Transverse colon (tissue), 1 donor: Measurements from ENCODE around the gene KCNK15.

Experiments
- EP300 ChIP-seq: sonication (generic); formaldehyde crosslinking; IDR thresholded peaks from one replicate; pipeline ENCODE4 v1.6.1; 2017; ENCODE audit warnings: antibody characterized with exemption, low read depth
- POLR2A ChIP-seq: fragments of 450-650 bp; IDR thresholded peaks from one replicate; pipeline ENCODE4 v1.6.1; 2016; ENCODE audit warnings: antibody characterized with exemption, mild to moderate bottlenecking, moderate library complexity

DNA sequence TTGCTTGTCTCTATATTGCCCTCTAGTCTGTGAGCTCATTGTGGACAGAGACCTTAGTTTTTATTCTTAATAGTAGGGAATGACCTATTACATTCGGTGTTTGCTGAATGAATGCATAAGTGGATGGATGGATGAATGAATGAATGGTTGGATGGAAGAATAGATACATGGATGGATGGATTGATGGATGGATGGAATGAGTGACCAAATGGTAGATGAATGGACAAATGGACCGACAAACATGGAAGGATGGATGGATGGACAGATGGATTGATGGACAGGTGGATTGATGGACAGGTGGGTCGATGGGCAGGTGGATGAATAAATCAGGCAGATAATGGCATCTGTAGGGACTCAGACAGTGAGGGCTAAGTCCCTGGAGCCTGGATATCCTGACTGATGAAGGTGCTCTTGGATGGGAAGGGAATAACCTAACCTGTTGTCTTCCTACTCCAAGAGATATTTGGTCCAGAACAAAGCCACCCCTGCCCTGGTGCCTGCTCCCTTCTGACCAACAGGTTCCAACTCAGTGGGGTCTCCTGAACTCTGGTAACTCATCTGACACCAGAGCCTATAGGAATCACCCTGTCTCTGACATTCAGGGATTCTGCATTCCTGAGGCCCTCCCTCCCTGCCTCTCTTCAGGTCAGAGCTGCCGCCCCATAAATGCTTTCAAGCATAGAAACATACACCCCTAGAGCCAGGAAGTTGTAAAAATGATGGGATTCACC lies 40.1 kb upstream of the KCNK15 start:
- no peak for TF ChIP-seq POLR2A
- no peak for TF ChIP-seq EP300
